IMR-90 (cell line): Measurements from ENCODE around the gene LCN12. TPM values are rescaled to one million over a fixed set of nuclear protein-coding genes. Genes with fewer than 3 reads are reported as not detected.

Source experiments
- ATAC-seq: fragments of 200-7000 bp; cut with Tn5 transposase; 2 replicates; pipeline ENCODE4 v1.9.1; 2020; ENCODE audit warnings: low read depth, mild to moderate bottlenecking, moderate library complexity
- BruUV-seq: library from RNA; stranded (reverse); fragments of 400-500 nt; replicated peaks from 2 replicates; lab custom pipeline; 2021; lab: Mats Ljungman, UMichigan
- CTCF ChIA-PET: fragments of 300-600 bp; formaldehyde crosslinking; extraction: SDS; loops from one replicate; lab custom pipeline; 2021; ENCODE audit warnings: antibody characterized with exemption; lab: Yijun Ruan, JAX
- POLR2A ChIA-PET: fragments of 300-600 bp; sonication (Branson Sonifier 250); formaldehyde crosslinking; loops from one replicate; lab custom pipeline; 2022; ENCODE audit warnings: antibody characterized with exemption; ENCODE audit not compliant: unreplicated experiment; lab: Charles Lee
- DNase-seq: peaks from one replicate; pipeline ENCODE4 v3.0.0; 2013
- H2AFZ ChIP-seq: replicated peaks from 2 replicates; pipeline ENCODE3; 2013; ENCODE audit warnings: low read length, mild to moderate bottlenecking; ENCODE audit not compliant: poor library complexity
- H2AK5ac ChIP-seq: 2 replicates; pipeline ENCODE4 v1.6.1; 2013; ENCODE audit warnings: low read depth, low read length, inconsistent platforms
- H2AK9ac ChIP-seq: replicated peaks from 2 replicates; pipeline ENCODE3; 2013; ENCODE audit warnings: mild to moderate bottlenecking, low read depth, low read length, moderate library complexity; ENCODE audit not compliant: poor library complexity
- H2BK120ac ChIP-seq: 2 replicates; pipeline ENCODE4 v1.6.1; 2013; ENCODE audit warnings: low read depth, low read length, inconsistent platforms
- H2BK15ac ChIP-seq: 3 replicates; pipeline ENCODE4 v1.6.1; 2013; ENCODE audit warnings: low read depth, low read length, inconsistent platforms
- H2BK20ac ChIP-seq: 2 replicates; pipeline ENCODE4 v1.6.1; 2013; ENCODE audit warnings: low read depth, mild to moderate bottlenecking, inconsistent platforms, low read length, moderate library complexity
- H2BK5ac ChIP-seq: 2 replicates; pipeline ENCODE4 v1.6.1; 2013; ENCODE audit warnings: mild to moderate bottlenecking, low read depth, low read length, inconsistent platforms; ENCODE audit not compliant: poor library complexity, severe bottlenecking
- H3K14ac ChIP-seq: replicated peaks from 2 replicates; pipeline ENCODE4 v1.6.1; 2013; ENCODE audit warnings: low read depth, low read length, inconsistent platforms
- H3K18ac ChIP-seq: 2 replicates; pipeline ENCODE4 v1.6.1; 2013; ENCODE audit warnings: low read depth, low read length, control low read depth
- H3K23ac ChIP-seq: 2 replicates; pipeline ENCODE4 v1.6.1; 2013; ENCODE audit warnings: low read depth, low read length, inconsistent platforms
- H3K27ac ChIP-seq: 2 replicates; pipeline ENCODE4 v1.5.1; 2013; ENCODE audit warnings: mild to moderate bottlenecking, control low read depth, low read length; ENCODE audit not compliant: insufficient read depth
- H3K27me3 ChIP-seq: 2 replicates; pipeline ENCODE4 v1.6.1; 2013; ENCODE audit warnings: low read length; ENCODE audit not compliant: control insufficient read depth, insufficient read depth
- H3K36me3 ChIP-seq: 2 replicates; pipeline ENCODE4 v1.6.1; 2013; ENCODE audit warnings: low read length, mixed read lengths; ENCODE audit not compliant: control insufficient read depth, insufficient read depth
- H3K4ac ChIP-seq: 2 replicates; pipeline ENCODE4 v1.6.1; 2013; ENCODE audit warnings: low read depth, low read length, inconsistent platforms
- H3K4me1 ChIP-seq: 2 replicates; pipeline ENCODE4 v1.6.1; 2013; ENCODE audit warnings: low read length, mixed read lengths; ENCODE audit not compliant: control insufficient read depth, insufficient read depth
- H3K4me2 ChIP-seq: 2 replicates; pipeline ENCODE4 v1.6.1; 2013; ENCODE audit warnings: low read depth, mild to moderate bottlenecking, control low read depth, low read length, moderate library complexity
- H3K4me3 ChIP-seq: 2 replicates; pipeline ENCODE4 v1.5.1; 2013; ENCODE audit warnings: low read depth, mild to moderate bottlenecking, control low read depth, low read length, moderate library complexity; ENCODE audit not compliant: insufficient read depth
- H3K56ac ChIP-seq: 2 replicates; pipeline ENCODE4 v1.6.1; 2013; ENCODE audit warnings: low read length, inconsistent platforms; ENCODE audit not compliant: insufficient read depth; ENCODE audit errors: extremely low read depth
- H3K79me1 ChIP-seq, 2 experiments: 2 replicates each; pipeline ENCODE4 v1.6.1; 2013; ENCODE audit warnings: low read length in 2 of 2, inconsistent platforms in 1 of 2, low read depth in 1 of 2
- H3K9ac ChIP-seq: 2 replicates; pipeline ENCODE4 v1.6.1; 2013; ENCODE audit warnings: low read depth, low read length, control low read depth
- H3K9me1 ChIP-seq: 2 replicates; pipeline ENCODE4 v1.6.1; 2013; ENCODE audit warnings: low read length, inconsistent platforms; ENCODE audit not compliant: insufficient read depth
- H3K9me3 ChIP-seq: 2 replicates; pipeline ENCODE4 v1.6.1; 2013; ENCODE audit warnings: low read length; ENCODE audit not compliant: control insufficient read depth, insufficient read depth
- H4K20me1 ChIP-seq: 2 replicates; pipeline ENCODE4 v1.6.1; 2013; ENCODE audit warnings: low read length, inconsistent platforms; ENCODE audit not compliant: insufficient read depth
- H4K5ac ChIP-seq: 2 replicates; pipeline ENCODE4 v1.6.1; 2013; ENCODE audit warnings: mild to moderate bottlenecking, low read depth, low read length, control low read depth
- H4K8ac ChIP-seq, 2 experiments: 2 replicates each; pipeline ENCODE4 v1.6.1; 2013; ENCODE audit warnings: low read depth in 2 of 2, low read length in 2 of 2, control low read depth in 1 of 2, inconsistent platforms in 1 of 2
- H4K91ac ChIP-seq: 2 replicates; pipeline ENCODE4 v1.6.1; 2013; ENCODE audit warnings: low read depth, low read length, inconsistent platforms; ENCODE audit not compliant: insufficient read depth
- BHLHE40 ChIP-seq: fragments of 150-350 bp; IDR thresholded peaks from 2 replicates; pipeline ENCODE4 v1.6.1; 2016; ENCODE audit warnings: mild to moderate bottlenecking, low read depth, low read length
- CEBPB ChIP-seq: IDR thresholded peaks from 2 replicates; pipeline ENCODE4 v1.6.1; 2012; ENCODE audit warnings: low read depth, low read length, improper control_type of control experiment
- CHD1 ChIP-seq: IDR thresholded peaks from 2 replicates; pipeline ENCODE4 v1.6.1; 2012; ENCODE audit warnings: low read depth, low read length, improper control_type of control experiment
- FOS ChIP-seq: fragments of 150-350 bp; IDR thresholded peaks from 2 replicates; pipeline ENCODE4 v1.6.1; 2016; ENCODE audit warnings: low read depth, low read length
- MAFK ChIP-seq: IDR thresholded peaks from 2 replicates; pipeline ENCODE4 v1.6.1; 2012; ENCODE audit warnings: low read depth, low read length, improper control_type of control experiment
- MXI1 ChIP-seq: IDR thresholded peaks from 2 replicates; pipeline ENCODE4 v1.6.1; 2012; ENCODE audit warnings: low read depth, mild to moderate bottlenecking, low read length, moderate library complexity, borderline replicate concordance
- NFE2L2 ChIP-seq: fragments of 150-350 bp; IDR thresholded peaks from 2 replicates; pipeline ENCODE4 v1.6.1; 2016; ENCODE audit warnings: low read depth, mild to moderate bottlenecking, low read length
- RAD21 ChIP-seq: IDR thresholded peaks from 2 replicates; pipeline ENCODE4 v1.6.1; 2012; ENCODE audit warnings: low read length, improper control_type of control experiment
- SMC3 ChIP-seq: fragments of 150-350 bp; IDR thresholded peaks from 2 replicates; pipeline ENCODE4 v1.6.1; 2016; ENCODE audit warnings: low read depth, mild to moderate bottlenecking, antibody characterized with exemption, low read length, moderate library complexity
- USF2 ChIP-seq: fragments of 150-350 bp; IDR thresholded peaks from 2 replicates; pipeline ENCODE4 v1.6.1; 2017; ENCODE audit warnings: mild to moderate bottlenecking, antibody characterized with exemption, low read length, low read depth
- WGBS, 2 experiments: methylation state at CpG; one replicate each; pipeline versions ENCODE4 v1.1.5 to v1.1.7; 2013; ENCODE audit warnings: missing lambda C conversion rate in 2 of 2; ENCODE audit not compliant: insufficient read length in 1 of 2; ENCODE audit errors: extremely low coverage in 2 of 2; 5-methylcytosine and 5-hydroxymethylcytosine counted together
- dilution Hi-C: fragments of 300-500 bp; cut with HindIII; formaldehyde crosslinking; loops from one replicate; pipeline ENCODE4 v1.14.3; 2018; ENCODE audit warnings: low sequenced_read_pairs; ENCODE audit not compliant: unreplicated experiment
- in situ Hi-C: fragments of 300-500 bp; cut with MboI; formaldehyde crosslinking; loops from 3 replicates; pipeline ENCODE4 v1.14.3; 2019; ENCODE audit warnings: low sequenced_read_pairs, inconsistent platforms, mixed read lengths
- intact Hi-C: fragments of 100-400 bp; cut with micrococcal nuclease; formaldehyde crosslinking; loops from 2 replicates; pipeline ENCODE4 v1.10.0; 2022
- polyA plus RNA-seq, 3 experiments: library from polyadenylated mRNA; depleted of rRNA; stranded (reverse); fragments of >200 nt; gene quantifications; 2 replicates each; pipeline ENCODE4 v1.2.3, GENCODE V29; 2012; ENCODE audit warnings: low replicate concordance in 1 of 3
- total RNA-seq: library from RNA; depleted of rRNA; stranded (reverse); fragments of >200 nt; gene quantifications from 2 replicates; pipeline ENCODE4 v1.2.3, GENCODE V29; 2012

Gene LCN12
- total and polyA plus RNA-seq, 2 of the 4 experiments (the other 2 are of a cell fraction), result 0.12 TPM; not detected in 1

- TF ChIP-seq BHLHE40, result no peak
- TF ChIP-seq MAFK, result no peak
- no peak for TF ChIP-seq RAD21
- no peak for TF ChIP-seq NFE2L2
- no peak for TF ChIP-seq SMC3
- no peak for TF ChIP-seq FOS
- no peak for TF ChIP-seq USF2
- TF ChIP-seq MXI1, result no peak
- no peak for TF ChIP-seq CHD1
- TF ChIP-seq CEBPB, result no peak
- H2AK9ac ChIP-seq, result no peak overlapping the region
- no peak overlapping the region for H3K4me3 ChIP-seq
- no peak overlapping the region for H3K9ac ChIP-seq
- no TSS peak for BruUV-seq
- H3K27me3 ChIP-seq, result peaks cover 2% of the 10 kb centered on the region; the same call in 1 of the 2 replicates
- peaks cover 6 to 16% of the 10 kb centered on the region in 2 experiments; a peak in 3 of 4 replicates for H3K79me1 ChIP-seq
- H4K5ac ChIP-seq, result no peak overlapping the region
- no peak for ATAC-seq
- intact Hi-C loops (no loop called here), in situ Hi-C loops (no loop called here), dilution Hi-C loops (no loop called here)
- no peak overlapping the region for H3K4ac ChIP-seq
- ChIA-PET POLR2A (no interaction called here), CTCF (no interaction called here)
- WGBS, 2 experiments, result 68% methylated on average over 29 of the region's 40 CpGs; no CpG with 5 or more reads in 1 of the 2 experiments
- H4K20me1 ChIP-seq, result no peaks in the 10 kb centered on the region; the same call in 1 of the 2 replicates
- no peak overlapping the region for H4K91ac ChIP-seq
- H3K23ac ChIP-seq, result no peak overlapping the region
- no peak overlapping the region for H2BK20ac ChIP-seq
- no peak overlapping the region for H2BK15ac ChIP-seq
- no peak overlapping the region for H2AK5ac ChIP-seq
- H3K9me3 ChIP-seq, result peaks cover 6% of the 10 kb centered on the region
- no peak overlapping the region for H2BK5ac ChIP-seq
- no peak overlapping the region for H3K4me2 ChIP-seq
- peaks cover 8% of the 10 kb centered on the region for H3K9me1 ChIP-seq
- H2AFZ ChIP-seq, result no peak overlapping the region
- no peak for DNase-seq
- H3K36me3 ChIP-seq, result peaks cover 5% of the 10 kb centered on the region; the same call in 1 of the 2 replicates
- no peak overlapping the region for H3K56ac ChIP-seq
- H3K18ac ChIP-seq, result no peak overlapping the region
- peaks cover 23% of the 10 kb centered on the region for H3K4me1 ChIP-seq
- H3K27ac ChIP-seq, result no peak overlapping the region
- H4K8ac ChIP-seq, result no peak overlapping the region
- H2BK120ac ChIP-seq, result no peak overlapping the region
- H3K14ac ChIP-seq, result no peak overlapping the region
Observed at GRCh38 chr9:136994888-136995230, 42.8 kb downstream of the LCN12 start.
